Epithelial cell of esophagus (primary cell): Measurements from ENCODE around the gene FZD7.

ENCODE experiments used
- DNase-seq: peaks from one replicate; pipeline ENCODE4 v3.0.0; 2010; ENCODE audit warnings: low read depth
- H3K4me3 ChIP-seq: 2 replicates; pipeline ENCODE4 v1.5.1; 2011; ENCODE audit warnings: mild to moderate bottlenecking, low read length, control low read depth
- TF ChIP-seq, protein P1 (sequence below): IDR thresholded peaks from 2 replicates; pipeline ENCODE4 v1.5.1; 2011; ENCODE audit warnings: low read depth, mild to moderate bottlenecking, low read length, control low read depth, inconsistent platforms; ENCODE audit not compliant: insufficient read depth; ENCODE audit errors: missing control alignments

The FZD7 gene

DNA sequence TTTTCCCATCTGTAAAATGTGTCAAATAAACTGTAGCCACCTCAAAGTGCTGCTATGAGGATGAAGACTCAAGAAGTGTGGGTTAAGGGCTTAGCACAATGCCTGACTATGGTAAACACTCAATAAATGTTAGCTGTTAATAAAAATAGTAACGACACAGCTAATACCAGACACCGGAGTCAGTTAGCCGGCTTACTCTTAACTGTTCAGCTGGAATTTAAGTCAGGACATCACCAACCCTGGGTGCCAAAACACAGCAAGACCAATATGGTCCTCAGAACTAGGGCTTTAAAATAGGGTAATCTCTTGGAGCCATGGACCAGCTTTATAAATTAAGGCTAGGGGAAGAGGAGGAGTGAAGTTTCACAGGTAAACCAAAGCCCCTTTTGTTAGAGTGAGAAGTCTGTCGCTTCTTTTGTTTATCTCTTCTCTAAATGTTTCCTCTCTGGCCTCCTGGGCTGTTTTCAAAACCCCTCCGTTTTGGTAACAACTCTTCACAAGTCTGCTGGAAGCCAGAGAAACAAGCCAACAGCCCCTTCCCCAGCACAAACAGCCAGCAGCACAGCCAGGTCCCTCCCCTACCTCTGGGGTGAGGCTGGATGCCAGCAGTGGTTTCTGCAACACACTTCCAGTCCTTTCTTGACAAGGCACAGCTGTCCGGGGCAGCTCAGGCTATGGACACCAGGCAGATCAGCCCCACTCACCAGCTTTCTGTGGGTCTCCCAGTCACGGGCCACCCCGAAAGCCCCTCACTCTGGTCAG lies 13.8 kb upstream of the FZD7 start:
- no peak overlapping the region for H3K4me3 ChIP-seq
- DNase-seq: no peak
- TF ChIP-seq, protein P1, sequence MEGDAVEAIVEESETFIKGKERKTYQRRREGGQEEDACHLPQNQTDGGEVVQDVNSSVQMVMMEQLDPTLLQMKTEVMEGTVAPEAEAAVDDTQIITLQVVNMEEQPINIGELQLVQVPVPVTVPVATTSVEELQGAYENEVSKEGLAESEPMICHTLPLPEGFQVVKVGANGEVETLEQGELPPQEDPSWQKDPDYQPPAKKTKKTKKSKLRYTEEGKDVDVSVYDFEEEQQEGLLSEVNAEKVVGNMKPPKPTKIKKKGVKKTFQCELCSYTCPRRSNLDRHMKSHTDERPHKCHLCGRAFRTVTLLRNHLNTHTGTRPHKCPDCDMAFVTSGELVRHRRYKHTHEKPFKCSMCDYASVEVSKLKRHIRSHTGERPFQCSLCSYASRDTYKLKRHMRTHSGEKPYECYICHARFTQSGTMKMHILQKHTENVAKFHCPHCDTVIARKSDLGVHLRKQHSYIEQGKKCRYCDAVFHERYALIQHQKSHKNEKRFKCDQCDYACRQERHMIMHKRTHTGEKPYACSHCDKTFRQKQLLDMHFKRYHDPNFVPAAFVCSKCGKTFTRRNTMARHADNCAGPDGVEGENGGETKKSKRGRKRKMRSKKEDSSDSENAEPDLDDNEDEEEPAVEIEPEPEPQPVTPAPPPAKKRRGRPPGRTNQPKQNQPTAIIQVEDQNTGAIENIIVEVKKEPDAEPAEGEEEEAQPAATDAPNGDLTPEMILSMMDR: no peak

DNA sequence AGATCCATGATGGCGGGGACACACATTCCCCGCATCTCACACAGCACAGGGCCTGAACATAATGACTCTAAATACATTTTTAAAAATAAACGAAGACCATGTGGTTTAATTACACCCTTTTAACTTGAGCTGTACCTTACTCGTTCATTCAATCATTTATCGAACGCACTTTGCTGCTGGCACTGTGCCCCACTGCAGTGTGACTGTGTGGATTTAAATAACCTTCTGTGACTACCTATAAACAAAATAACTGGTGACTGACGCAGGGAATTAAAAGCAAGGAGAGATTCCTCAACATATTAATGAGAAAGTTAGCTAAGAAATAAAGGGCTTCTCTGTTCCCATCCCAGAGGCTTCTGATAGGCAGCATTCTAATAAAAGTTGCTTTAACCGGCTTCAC lies 10.9 kb upstream of the FZD7 start:
- no peak overlapping the region for H3K4me3 ChIP-seq
- no peak for DNase-seq
- TF ChIP-seq, protein P1: no peak

DNA sequence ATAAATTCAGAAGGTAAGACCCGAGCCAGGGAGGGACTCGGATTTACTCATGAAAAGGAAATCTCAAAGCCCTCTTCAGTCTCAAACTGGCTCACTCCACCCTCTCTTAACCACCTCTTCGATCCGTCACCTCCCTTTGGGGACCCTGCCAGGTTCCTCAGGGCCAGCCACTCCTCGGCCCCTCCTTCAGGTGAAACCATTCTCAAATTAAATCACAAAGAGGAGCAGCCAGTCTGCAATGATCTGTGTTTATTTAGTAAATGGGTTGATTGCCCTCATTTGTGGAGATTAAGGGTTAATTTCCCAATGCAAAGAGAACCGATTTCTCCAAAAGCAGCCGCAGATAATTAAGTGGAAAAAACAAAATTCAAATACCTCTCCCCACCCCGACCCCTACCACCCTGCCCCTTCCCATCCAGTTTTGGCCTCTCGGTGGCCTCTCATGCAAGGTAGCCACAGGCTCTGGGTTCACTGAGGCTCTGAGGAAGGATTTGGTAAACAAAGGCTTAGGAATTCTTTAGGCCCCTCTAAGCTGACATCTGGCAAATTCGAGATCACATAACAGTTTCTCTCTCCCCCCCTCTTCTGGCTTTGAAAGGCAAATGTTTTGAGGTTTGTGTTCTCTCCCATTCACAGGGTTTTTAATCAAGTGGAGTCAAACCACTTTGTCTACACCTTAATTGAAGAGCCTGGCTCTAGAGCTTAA lies 10.3 kb upstream of the FZD7 start:
- TF ChIP-seq, protein P1: no peak
- DNase-seq: no peak
- no peak overlapping the region for H3K4me3 ChIP-seq

DNA sequence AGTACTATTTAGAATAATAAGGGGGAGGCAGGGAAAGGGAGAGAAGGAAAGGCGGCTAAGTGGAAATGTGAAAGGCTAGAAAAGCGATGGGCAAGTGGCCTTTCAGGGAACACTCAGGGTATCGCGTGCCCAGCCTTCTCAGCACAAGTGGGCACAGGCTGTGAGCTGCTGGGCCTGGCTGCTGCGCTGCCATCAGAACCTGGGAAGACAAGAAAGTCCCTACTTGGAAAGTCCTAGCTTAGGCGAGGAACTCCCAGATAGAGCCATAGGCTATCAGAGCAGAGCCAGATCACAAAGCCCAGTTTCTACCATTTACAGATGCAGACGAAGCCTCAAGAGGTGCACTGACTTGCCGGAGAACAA lies 9.8 kb upstream of the FZD7 start:
- no peak overlapping the region for H3K4me3 ChIP-seq
- DNase-seq: no peak
- TF ChIP-seq, protein P1: no peak

DNA sequence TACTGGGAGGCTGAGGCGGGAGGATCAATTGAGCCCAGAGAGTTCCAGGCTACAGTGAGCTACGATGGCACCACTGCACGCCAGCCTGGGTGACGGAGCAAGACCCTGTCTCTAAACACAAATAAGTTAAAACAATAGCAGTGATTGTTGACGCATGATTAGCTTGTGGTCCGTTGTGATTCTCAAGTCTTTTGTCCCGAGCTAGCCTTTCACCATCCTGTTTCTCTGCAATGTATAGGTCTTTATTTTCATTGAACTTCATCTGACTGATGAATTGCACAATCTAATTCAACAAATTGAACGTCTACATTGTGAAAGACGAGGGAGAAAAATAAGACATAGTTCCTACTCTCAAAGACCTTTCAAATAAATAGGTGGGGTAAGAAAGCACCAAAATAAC lies 8.8 kb upstream of the FZD7 start:
- TF ChIP-seq, protein P1: no peak
- no peak overlapping the region for H3K4me3 ChIP-seq
- no peak for DNase-seq

DNA sequence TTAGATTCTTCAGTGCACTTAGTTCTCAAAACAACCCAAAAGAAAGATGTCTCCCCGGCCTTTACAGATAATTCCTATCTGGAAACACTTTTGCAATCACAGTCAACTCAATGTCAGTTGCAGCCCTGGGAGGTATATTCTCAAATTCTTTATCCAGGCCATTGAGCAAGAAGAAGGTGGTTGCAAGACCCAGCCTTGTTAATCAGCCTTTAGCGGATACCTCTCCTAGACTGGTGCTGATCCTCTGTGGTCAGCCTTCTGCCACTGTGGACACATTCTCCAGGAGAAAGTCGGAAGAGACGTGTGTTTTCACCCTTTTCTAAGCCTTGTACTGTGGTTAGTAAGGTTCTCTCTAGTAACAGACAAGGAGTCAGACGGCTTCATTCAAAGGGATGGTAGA lies 7.8 kb upstream of the FZD7 start:
- TF ChIP-seq, protein P1: no peak
- DNase-seq: no peak
- no peak overlapping the region for H3K4me3 ChIP-seq
